GM19238 (cell line): Measurements from ENCODE around the gene CDC14A.
A peak's percentile ranks its signal among the peaks of the same experiment; 100 is the strongest.
"Not testable (repeated sequence)": the region's sequence is repeated elsewhere in the genome, so short reads cannot be mapped to it uniquely, and the experiment has no call there.

Experiments used
- DNase-seq: peaks from one replicate; pipeline ENCODE4 v3.0.0; 2011; ENCODE audit warnings: low spot score; ENCODE audit not compliant: insufficient read length

The CDC14A gene

DNA sequence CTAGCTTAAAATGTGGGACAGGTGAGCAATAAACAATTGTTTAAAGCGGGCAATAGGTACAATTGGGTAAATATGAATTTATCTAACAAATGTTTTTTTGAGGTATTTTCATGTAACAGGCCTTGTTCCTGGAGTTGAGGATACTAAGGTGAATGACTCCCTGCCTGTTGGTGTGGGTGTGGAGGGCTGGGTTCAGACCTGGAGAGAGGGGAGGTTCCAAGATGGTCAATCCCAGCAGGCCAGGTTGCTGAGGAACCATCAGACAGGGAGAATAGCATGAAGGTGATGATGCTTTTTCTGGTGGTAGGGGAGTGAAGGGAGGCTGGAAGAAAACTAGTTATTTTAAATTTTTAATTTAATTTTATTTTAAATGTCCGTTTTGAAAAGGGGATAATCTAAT lies 46.3 kb downstream of the CDC14A start:
- no peak for DNase-seq

DNA sequence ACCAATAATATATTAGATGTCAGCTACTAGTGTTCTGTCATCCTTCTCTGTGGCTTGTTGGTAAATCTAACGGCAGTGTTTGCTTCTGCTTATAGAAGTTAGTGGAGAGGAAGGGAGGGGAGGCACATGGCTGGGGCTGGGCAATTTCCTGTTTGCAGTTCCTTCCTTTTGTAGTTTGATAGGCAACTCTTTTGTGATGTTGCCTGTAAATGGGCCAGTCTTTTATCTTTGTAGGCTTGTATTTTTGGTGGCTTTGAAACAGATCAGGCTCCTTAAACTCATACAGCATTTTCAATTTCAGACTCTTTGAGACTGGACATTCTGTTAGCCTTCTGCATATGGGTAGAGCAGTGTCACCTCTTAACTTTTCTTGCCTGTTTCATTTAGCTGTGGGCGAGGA lies 48.1 kb downstream of the CDC14A start:
- no peak for DNase-seq

DNA sequence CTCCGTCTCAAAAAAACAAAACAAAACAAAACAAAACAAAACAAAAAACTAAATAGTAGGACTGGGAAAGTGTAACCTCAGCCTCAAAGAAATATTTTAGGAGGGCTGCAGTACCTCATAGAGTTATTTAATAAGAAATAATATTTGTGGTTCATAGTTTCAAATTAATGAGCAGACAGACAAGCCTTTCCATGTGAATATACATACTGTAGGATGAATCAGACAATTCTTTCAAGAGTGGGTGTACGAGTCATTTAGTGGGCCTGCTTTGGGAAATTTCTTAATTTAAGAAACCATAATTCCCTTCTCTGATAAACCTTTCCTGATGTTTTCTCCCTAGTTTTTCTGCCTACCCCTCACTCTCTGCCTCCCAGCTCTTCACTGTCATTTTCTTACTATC lies 52.5 kb downstream of the CDC14A start:
- DNase-seq: no peak

DNA sequence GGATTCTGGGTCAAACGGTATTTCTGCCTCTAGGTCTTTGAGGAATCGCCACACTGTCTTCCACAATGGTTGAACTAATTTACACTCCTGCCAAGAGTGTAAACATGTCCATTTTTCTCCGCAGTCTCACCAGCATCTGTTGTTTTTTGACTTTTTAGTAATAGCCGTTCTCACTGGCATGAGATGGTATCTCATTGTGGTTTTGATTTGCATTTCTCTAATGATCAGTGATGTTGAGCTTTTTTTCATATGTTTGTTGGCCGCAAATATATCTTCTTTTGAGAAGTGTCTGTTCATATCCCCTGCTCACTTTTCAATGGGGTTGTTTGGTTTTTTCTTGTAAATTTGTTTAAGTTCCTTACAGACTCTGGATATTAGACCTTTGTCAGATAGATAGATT lies 53.6 kb downstream of the CDC14A start:
- DNase-seq: not testable (repeated sequence)

DNA sequence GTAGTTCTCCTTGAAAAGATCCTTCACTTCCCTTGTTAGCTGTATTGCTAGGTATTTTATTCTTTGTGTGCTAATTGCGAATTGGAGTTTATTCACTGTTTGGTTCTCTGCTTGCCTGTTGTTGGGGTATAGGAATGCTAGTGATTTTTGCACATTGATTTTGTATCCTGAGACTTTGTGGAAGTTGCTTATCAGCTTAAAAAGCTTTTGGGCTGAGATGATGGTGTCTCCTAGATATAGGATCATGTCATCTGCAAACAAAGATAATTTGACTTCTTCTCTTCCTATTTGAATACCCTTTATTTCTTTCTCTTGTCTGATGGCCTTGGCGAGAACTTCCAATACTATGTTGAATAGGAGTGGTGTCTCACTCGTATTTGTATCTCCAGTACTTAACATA lies 55.1 kb downstream of the CDC14A start:
- not testable (repeated sequence) for DNase-seq

DNA sequence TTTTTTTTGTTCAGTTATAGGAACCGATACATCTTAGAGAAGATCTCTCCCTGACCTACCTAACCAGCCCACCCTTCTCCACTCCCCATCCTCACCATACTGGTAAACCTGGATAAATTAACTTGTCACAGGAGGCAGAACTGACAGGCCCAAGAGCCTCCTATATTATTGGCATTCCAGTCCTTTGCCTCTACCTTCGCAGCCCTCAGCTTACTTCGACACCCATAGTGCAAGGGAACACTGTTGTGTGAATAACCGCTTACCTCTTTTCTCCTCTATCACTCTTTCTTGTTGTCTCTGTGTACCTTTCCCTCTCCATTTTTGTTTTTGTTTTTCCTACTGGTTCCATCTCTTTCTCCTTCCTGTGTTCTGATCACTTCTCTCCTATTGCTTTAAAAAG lies 58.7 kb downstream of the CDC14A start:
- DNase-seq: no peak

DNA sequence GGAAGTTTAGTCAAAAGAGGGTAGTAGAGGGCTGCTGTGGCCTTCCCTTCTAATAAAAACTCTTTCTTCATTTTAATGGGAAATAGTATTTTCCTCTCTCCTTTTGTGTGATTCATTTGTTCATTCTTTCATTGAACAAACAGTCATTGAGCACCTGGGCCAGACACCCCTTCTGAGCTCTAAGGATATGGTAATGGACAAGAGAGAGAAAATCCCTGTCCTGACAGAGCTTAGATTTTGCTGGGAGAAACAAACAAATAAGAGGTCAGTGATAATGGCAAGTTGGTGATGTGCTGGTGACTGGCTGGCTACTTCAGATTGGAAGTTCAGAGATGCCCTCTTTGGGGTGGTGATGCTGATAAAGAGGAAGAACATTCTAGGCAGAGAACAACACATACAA lies 59.3 kb downstream of the CDC14A start:
- no peak for DNase-seq

DNA sequence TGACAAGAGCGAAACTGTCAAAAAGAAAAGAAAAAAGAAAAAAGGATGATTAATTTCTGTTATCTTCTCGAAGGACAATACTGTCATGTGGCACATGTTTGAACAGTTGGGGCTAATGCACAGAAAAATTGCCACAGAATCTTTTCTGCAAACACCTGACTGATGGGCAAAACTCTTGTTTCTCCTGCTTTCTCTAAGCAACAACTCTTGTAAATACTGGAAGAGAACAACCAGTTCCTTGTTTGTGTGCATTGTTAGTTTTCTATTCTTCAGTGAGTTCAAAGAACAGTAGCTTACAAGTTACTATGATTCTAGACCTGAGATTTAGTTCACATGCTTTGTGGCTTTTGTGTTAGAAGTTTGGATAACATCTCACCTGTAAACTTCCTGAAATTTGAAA lies 60.7 kb downstream of the CDC14A start:
- DNase-seq: no peak

DNA sequence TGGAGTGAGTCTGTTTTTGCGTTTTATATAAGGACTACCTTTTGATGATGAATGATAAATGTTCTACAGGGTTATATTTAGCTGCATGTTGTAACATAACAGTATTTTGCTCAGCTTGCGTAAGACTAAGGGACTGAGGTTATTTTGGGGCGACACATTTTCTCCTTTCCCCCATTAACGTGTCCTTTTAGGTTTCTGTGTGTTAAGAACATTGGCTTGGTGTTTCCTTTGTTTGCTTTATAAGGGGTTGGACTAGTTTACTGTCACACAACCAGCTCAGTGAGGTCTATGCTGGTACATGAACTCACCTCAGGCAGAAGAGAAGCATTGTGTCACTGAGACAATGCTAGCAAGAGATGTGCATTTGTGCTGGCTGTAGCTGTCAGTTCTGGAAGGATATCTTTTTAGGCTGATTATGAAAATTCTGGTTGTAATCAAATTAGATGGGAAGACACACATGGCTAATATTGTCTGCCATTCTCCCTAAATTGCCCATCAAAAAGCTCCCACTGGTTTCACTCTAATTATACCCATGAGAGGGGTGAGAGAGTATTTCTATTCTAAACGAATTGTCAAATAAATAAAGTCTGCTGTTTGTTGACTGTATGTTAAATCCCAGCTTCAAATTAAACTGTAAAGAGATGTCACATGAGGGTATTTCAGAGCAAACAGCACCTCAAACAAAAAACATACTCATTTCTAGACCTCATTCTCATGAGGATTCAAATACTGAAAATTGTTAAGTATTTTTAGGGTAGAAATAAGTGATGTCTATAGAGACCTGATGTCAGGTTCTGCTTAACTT lies 62.6 kb downstream of the CDC14A start:
- DNase-seq: no peak

DNA sequence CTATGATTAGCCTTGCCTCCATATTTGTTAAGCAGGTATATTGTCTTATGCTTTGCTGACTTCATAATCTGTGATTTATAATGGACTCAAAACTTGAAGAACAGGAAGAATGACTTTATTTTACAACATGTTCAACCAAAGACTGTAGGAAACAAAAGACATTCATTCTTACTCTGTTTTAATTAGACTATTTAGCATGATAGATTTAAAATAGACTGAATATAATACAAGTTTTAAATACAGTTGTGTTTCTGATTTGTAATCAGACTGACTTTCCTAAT lies 63.1 kb downstream of the CDC14A start:
- no peak for DNase-seq

DNA sequence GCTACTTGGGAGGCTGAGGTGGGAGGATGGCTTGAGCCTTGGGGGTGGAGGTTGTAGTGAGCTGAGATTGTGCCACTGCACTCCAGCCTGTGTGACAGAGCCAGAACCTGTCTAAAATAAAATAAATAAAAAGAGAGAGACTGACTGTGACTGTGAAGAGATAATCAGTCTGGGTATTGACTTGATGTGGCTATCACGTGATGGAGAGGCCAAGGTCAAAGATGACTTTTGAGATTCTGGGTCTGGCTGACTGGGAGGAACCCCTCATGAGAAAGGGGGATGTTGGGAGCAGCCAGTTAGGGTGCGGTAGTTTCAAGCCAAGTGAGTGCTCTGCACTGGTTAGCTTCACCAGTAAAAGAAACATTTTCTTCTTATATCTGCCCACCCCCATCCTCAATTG lies 66.8 kb downstream of the CDC14A start:
- DNase-seq: no peak

DNA sequence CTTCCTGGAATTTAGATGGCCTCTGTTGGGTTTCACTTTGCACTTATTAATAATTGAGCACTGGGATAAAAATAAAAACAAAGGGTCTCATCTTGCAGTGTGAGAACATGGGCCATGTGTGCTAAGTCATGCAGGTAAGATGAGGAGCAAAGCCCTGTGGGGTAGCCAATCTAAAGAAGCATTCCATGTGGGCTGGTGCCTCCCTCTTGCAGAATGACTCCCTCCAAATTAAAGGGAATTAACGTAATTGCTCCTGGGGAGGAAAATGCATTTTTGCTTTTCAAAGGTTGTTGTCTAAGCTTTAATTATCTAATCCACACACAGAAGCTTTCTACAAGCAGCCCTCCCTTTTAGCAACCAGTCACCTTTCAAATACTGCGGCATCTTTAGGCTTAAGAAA lies 69.8 kb downstream of the CDC14A start:
- DNase-seq: no peak

DNA sequence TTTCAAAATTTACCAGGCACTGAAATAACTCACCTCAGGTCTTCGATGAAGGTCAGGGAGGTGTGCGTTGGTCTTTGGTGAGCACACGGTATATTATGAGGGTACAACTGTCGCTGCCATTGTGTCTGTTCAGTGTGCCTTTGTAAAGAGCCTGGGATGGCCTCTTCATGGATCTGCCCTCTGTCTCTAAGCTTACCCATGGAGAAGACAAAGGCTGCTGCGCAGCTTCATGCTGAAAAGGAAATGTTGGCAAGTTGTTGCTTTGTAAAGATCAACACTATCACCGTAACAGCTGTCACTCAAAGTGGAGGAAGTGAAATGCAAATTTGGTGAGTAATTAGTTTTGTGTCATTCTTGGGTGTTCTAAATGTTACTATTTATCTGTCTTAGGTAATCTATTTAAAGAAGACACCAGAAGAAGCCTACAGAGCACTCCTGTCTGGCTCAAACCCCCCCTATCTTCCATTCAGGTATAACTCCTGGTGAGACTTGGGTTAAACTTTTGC lies 71.6 kb downstream of the CDC14A start:
- peak; percentile 5 for DNase-seq

DNA sequence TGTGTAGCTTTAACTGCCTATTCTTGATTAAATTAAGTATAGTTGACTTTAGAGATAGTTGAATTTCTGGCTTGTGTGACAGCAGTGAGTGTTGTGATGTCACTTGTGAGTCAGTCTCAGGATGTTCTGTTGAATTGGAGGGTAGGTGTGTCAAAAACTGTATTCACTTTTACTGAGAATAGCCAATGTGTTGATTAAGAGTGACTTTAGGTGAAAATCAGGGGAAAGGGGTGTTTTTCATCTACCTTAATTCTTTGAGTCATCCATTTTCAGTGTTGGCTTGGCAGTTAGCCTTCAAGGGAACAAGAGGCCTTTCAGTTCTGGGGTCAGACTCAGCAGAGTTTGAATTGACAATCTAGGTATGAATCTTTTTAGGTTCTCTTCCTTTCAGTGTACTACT lies 75.9 kb downstream of the CDC14A start:
- no peak for DNase-seq

DNA sequence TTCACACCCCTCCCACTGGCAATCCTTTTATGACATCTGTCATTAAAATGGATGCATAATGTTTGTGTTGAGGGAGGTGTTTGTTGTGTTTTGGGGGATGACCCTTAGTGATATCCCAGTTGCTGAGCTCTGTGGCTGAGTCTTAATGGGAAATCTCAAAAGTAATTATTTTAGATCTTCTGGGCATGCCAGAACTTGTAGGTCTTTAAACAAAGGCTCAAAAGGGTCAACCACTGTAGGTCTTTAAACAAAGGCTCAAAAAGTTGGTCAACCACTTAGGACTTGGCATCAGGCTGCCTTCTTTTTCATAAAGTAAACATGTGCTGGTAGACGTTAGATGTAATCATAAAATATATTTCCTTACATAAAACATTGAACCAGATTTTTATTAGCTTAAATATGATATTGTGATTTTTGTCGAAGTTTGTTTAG lies 78.0 kb downstream of the CDC14A start:
- DNase-seq: no peak

DNA sequence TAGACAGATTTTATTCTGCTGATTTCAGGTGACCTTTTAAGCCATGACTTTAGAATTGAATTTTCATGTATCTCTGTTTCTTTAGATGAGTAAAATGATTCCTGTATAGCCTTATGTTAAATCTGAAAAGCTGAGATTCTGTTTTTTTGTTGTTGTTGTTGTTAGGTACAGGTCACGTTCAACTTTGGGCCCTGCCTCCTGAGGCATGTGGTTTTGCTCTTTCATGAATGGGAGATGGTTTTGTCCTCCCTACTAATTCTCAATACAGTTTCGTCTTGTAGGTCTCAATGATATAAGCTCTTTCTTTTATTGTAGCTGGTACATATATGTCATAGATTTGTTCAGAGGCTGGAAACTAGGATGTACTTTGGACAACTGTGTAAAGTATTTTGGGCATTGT lies 79.6 kb downstream of the CDC14A start:
- no peak for DNase-seq

DNA sequence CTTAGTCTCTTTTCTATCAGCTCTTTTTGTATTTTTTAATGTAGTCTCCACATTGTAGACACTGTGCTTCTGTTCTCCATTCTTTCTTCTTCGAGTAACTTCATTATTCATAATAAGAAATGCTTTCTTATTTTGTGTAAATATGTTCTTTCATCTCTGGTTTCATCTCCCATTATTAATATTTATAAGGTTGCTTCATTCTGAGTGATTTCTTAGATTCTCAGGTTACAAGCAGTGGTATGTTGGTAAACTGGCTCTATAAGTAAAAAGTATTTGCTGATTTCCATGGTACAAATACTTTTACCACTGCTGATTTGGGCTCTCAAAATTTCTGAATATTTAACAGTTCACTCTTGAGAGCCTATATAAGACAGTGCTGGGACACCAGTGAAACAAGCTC lies 81.3 kb downstream of the CDC14A start:
- no peak for DNase-seq

DNA sequence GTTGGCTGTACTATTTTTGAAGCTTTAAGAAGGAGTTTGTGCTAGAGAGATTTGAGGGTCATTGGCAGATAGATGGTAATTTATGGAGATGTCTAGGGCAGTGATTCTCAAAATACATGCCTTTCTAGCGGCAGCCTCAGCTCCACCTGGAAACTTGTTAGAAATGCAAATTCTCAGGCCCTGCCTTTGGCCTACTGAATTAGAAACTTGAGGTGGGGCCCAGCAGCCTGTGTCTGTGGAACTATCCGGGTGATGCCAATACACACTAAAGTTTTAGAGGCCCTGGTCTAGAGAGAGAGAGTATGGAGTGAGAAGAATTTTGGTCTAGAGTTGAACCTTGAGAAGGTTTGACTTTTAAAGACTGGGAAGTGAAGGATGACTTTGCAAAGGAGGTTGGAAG lies 82.5 kb downstream of the CDC14A start:
- no peak for DNase-seq

DNA sequence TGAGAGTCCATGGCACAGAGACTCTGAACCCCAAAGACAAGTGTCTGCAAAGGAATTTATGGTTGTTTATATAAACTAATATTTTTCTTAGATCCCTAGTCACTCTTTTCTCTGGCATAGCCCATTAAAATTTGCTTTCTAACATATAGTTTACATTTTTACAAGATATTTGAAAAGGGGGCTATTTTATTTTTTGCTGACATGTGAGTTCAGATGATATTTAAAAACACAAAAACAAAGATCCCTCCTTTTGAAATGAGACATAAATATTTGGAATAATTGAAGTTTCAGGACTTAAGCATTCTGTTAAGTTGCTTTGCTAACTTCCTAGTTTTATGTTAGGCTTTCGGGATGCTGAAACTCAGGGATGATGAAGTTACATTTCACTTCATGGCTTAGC lies 86.1 kb downstream of the CDC14A start:
- no peak for DNase-seq

DNA sequence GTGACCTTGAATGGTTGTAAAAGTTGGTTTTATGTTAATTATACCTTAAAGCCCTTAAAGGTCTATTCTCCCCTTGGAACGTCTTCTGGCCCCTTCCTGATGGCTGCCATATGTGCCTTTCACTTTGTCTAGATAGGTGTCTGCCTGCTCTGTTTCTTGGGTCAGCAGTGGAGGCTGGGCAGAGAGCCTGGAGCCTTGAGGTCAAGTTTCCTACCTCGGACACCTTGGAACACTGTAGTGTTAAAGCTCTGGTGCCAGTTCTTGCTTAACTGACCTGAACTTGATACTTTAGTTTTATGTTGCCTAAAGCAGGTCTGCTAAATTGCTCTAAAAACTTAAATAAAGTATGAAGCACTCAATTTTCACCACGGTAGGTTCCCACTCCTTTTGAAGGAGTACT lies 86.5 kb downstream of the CDC14A start:
- DNase-seq: no peak

DNA sequence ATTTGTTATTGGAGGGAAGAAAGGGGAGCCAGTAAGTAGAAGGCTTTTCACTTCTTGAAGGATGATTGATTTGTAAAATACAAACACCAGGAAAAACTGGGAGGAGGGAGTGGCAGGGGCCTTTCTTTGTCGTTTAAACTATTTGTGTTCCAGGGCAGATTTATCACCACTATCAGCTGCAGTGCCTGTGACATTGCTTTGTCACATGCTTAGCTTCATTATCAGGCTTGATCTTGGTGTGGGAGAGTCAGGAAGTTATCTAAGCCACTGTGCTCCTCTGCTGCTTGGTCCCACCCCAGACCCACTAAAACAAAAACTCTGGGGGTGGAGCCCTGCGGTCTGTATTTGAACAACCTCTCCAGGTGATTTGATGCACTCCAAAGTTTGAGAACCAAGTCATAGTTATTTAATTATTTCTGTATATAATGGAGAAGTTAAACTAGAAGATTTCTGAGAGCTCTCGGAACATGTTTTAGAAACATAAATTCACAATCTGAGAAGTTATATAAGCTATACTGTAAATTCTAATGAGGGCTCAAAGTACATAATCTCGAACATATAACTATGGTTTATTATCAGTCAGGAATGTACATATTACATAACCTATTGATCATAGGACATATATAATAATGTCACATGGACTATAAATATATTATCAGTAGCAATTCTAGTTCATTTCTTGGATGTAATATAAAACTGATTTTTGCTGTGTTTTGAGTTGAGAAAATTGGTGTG lies 87.9 kb downstream of the CDC14A start:
- no peak for DNase-seq

DNA sequence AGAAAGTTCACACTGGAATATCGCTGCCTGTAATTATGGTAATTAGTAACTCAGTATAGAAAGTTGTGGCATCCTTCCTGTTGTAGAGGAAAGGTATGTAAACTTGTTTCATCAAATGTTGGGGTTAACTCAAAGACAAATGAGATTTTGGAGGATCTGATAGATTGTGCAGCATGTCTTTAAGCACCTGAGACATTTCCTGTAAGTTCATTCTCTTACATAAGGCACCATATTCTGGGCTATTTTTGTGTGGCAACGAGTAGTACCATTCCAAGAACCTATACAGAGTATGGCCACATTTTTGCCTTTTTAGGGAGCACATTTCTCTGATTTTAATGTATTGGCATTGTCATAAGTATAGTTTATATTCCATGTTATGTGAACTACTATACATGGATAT lies 88.8 kb downstream of the CDC14A start:
- no peak for DNase-seq

DNA sequence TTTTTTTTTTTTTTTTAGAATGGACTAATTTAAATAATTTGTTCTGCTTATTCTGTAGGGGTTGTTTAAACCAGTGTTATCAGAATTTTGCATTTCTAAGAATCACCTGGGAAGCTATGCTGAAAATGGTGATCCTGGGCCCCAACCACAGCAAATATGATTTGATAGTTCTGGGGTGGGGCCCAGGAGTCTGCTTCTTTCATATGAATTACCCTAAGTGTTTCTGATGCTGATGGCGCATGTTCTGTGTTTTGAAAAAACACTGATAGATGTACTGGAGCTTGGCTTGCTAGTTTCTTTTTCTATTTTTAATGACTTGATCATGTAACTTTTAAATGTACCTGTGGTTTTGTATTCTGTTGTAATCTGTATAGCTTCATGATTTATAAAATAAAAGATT lies 89.3 kb downstream of the CDC14A start:
- no peak for DNase-seq
